ENCODE measurements around the gene HOXD10. TPM values are rescaled to one million over a fixed set of nuclear protein-coding genes. Genes with fewer than 3 reads are reported as not detected.

The HOXD10 gene
- polyA plus RNA-seq, 10 donors, result 0.15 to 0.78 (median 0.28) TPM

DNA sequence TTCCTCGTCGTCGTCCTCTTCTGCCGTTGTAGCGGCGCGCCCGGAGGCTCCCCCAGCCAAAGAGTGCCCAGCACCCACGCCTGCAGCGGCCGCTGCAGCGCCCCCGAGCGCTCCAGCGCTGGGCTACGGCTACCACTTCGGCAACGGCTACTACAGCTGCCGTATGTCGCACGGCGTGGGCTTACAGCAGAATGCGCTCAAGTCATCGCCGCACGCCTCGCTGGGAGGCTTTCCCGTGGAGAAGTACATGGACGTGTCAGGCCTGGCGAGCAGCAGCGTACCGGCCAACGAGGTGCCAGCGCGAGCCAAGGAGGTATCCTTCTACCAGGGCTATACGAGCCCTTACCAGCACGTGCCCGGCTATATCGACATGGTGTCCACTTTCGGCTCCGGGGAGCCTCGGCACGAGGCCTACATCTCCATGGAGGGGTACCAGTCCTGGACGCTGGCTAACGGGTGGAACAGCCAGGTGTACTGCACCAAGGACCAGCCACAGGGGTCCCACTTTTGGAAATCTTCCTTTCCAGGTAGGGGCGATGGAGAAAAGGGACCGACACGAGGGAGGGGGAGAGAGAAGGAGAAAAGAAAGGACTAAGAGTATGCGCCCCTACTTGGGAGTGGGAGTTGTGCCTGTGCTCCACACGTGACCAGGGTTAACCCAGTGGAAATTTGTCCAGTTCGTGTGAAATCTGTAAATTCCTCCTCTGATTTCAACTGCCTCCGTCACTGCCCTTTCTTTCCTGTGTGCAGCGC, 23.3 kb upstream of the HOXD10 start:
- DNase-seq, result peak in 1 of 3 donors; percentile 68

DNA sequence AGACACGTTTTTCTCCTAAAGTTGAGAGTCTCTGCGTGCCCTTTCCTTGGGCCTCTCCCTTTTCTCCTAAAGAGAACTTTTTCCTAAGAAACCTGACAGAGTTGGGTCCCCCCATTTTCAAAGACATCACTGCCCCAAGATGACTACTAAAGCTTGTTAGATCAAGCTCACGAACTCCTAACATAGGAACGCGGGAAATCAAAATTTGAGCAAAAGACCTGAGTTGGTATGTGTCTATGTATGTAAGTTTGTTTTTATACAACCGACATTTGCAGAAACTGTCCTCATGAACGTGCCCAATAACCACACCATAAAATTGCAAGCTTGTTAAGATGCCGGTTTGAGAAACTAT, 22.7 kb upstream of the HOXD10 start:
- no peak for DNase-seq

DNA sequence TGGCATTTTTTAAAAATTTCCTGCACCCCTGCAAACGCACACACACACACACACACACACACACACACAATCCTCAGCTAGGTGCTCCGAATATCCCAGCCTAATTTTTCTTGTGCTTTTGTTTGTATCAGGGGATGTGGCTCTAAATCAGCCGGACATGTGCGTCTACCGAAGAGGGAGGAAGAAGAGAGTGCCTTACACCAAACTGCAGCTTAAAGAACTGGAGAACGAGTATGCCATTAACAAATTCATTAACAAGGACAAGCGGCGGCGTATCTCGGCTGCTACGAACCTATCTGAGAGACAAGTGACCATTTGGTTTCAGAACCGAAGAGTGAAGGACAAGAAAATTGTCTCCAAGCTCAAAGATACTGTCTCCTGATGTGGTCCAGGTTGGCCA, 22.2 kb upstream of the HOXD10 start:
- DNase-seq, result no peak

DNA sequence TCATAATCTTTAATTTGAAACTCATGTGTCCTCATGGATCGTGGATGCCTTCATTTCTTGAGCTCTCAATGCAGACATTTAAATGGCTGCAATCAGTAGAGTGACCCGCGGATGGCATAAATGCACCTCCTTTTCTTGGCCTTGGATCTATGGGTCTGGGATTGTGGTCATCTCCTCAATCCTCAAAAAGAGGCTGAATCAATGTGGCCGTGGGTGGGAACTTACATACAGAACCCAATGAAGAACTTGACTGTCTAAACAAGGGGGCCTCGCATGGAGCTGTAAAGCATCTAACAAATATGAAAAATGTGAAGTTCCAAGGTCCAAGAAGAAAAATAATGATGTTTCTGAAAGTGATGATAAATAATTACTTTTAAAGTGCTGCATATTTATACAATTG, 21.2 kb upstream of the HOXD10 start:
- DNase-seq, result no peak

DNA sequence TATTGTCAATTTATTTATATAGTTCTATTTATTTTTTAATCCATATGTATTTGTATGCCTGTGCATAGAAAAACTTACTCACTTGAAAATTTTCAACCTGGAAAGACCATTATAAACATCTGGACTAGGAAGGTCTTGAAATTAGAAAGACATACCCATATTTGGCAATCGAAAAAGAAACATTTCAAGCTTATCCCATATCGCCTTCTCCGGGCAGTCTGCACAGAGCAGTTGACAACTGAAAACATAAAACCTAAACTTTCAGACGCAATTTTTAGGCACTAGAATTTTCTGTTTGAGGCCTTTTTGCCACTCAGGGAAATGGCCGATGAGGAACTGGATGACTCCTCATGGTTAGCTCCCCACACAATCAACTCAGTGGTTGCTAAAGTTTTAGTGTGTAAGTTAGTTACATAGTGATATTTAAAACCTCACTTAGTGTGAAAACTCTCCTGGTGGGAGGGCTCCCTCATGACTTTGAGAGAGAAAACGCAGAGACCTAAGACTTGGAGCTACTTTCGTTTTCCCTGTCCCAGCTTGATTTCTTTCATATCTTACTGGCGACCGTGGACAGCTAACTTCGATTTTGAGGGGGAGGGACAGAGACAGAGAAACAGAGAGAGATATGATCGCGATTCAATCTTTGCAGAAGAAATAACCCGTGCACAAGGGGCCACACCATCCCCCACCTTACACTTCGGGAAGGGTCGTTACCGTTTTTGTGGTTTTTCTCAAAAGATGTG, 20.2 kb upstream of the HOXD10 start:
- peak in 1 of 3 donors; percentile 82 for DNase-seq

DNA sequence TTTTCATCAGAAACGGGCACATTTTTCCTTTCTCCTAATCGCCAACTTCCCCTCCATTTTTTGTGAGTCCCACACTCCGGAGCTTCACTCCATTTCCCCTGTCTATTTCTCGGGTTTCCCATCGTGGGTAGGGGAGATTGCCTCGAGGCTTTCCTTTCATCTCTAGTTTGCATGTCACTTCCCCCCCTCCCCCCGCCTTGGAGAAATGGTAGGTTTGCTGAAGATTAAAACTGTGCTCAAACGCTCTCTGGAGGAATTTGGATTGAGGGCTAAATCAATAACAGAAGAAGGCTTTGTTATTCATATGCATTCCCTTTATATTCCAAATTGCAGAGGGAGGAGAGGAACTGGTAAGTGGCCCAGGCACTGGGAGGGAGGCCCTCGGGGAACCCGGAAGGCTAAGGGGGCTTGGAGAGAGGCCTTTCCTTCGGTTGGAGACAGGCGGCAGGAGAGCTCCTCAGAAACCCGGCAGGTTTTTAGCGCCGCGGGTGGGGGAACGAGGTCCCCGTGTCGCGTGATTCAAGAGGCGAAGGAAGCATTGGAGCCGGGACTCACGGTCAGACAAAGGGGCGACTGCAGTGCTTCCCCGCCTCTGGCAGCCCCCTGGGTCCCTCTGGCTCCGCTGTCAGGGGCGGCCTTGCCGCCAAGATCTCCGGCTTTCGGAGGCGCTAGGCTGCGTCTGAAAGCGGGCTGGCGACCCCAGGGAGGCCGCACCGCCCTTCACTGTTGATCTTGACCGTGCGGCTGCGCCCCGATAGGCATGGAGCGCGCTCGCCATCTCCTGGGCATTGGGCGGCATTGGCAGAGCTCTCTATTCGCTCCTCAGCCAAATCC, 19.4 kb upstream of the HOXD10 start:
- no peak for DNase-seq

DNA sequence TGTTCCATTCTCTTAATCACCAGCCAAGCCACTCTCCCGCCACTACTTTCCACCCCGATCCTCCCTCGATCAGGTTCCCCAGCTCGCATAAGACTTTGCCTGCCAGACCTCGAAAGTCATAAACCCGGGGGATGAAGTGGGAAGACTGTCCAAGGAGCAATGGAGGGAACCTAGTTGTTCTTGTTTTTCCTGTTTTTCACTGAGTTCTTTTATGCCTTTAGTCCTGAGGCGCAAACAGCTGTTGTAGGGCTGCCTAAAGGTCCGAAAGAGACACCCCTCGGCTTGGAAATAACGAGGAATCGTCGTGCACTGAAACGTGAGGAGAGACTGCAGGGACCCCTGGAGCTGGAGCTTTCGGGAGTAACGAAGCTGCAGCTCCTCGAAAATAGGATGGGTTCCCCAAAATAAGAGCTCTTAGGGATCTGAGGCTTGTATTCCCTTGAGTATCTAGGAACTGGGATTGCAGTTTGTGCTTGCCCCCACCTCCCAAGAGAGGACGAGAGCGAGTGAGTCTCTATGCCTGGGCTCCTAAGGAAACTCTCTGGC, 18.7 kb upstream of the HOXD10 start:
- no peak for DNase-seq

DNA sequence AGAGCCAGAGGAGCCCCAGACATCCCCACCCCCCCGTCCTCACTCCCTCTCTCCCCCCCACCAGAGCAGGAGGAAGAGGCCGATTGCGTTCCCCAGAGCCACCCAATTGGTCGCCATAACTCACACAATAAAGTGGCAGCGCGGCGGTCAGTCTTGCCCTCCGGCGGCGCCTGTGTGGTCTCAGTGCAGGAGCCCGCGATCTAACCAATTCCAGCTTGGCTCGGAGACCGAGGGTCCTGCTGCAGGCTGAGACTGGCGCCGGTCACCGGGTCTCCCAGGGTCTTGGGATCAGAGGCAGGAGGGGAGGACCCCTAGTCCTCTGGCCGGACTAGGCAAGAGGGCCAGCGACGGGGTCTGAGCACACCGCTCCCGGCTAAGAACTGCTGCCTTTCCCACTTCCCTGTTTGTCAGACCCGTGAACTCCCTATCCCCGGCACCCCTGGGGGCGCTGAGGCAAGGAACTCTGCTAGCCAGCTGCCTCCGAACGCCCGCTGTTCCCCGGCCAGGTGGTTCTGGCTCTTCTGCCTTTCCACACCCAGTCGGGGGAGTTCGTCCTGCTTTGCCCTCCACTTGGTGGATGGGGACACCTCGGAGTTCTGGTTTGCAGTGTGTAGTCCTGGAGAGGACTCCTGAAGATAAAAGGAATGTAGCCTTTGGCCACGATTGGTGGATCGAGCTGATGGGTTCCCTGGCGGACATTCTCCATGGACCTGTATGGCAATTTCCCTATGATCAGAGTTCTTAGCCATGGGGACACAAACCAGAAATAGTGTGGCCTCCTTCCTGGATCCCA, 18.0 kb upstream of the HOXD10 start:
- no peak for DNase-seq

DNA sequence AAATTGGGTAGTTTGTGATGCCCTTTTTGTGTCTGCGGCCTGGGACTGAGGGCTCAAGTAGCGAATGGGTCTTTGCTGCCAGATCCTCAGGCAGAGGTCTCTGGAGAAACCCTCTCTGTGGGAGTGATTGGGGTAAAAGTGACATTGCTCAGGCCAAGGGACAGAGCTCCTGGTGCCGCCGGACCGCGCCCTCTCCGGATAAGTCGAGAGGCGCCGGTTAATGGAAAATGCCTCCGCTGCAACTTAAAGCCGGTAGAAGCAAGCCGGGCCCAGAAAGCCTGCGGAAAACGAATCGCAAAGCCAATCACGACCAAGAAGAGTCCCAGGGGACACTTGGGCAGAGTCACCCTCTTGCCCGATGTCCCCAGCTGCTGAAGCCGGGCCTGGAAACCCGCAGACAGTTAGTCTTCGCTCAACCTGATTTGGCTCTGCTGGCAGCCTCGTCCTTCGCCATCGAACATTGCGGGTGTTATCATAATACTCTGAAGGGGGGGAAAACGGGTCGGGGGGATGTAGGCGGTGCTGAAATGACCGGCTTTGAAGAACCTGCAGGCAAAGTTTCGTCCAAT, 17.3 kb upstream of the HOXD10 start:
- no peak for DNase-seq

DNA sequence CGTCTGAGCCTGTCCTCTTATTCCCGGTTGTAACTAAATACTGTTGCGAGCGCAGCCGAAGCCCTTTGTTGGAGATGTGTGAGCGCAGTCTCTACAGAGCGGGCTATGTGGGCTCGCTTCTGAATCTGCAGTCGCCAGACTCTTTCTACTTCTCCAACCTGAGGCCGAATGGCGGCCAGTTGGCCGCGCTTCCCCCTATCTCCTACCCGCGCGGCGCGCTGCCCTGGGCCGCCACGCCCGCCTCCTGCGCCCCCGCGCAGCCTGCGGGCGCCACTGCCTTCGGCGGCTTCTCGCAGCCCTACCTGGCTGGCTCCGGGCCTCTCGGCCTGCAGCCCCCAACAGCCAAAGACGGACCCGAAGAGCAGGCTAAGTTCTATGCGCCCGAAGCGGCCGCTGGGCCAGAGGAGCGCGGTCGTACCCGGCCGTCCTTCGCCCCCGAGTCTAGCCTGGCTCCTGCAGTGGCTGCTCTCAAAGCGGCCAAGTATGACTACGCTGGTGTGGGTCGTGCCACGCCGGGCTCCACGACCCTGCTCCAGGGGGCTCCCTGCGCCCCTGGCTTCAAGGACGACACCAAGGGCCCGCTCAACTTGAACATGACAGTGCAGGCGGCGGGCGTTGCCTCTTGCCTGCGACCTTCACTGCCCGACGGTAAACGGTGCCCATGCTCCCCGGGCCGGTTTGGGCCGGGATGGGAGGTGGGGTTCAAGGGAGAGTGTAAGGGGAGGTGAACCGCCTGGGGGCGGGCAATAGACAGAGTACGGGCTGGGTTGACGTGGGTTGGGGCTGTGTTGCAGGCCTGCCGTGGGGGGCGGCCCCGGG, 16.6 kb upstream of the HOXD10 start, which contains the start of gene HOXD12:
Gene HOXD12, plus strand, starts transcription at position 68 of the 819 bp plus-strand sequence. Its CDS starts 7 bp downstream, at position 75.
- DNase-seq, result no peak

DNA sequence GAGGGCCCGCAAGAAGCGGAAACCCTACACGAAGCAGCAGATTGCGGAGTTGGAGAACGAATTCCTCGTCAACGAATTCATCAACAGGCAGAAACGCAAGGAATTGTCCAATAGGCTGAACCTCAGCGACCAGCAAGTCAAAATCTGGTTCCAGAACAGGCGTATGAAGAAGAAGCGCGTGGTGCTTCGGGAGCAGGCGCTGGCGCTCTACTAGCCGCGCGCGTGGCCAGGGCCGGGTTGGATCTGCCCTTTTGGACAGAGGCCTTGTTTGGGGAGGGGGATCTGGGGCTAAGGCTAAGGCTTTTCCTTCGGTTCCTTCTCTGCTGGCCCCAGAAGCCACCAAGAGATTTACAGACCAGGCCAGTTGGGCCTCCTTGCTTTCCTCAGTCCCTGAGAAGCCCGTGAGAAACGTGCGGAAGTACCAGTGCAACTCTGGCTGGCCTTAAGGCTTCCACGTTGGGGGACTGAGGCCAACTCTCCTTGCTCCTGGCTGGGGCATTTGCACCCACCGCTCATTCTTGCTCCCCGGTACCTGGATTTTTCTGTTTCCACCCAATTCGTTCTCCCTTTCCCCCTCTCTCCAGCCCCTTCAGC, 15.9 kb upstream of the HOXD10 start:
- DNase-seq, result no peak

DNA sequence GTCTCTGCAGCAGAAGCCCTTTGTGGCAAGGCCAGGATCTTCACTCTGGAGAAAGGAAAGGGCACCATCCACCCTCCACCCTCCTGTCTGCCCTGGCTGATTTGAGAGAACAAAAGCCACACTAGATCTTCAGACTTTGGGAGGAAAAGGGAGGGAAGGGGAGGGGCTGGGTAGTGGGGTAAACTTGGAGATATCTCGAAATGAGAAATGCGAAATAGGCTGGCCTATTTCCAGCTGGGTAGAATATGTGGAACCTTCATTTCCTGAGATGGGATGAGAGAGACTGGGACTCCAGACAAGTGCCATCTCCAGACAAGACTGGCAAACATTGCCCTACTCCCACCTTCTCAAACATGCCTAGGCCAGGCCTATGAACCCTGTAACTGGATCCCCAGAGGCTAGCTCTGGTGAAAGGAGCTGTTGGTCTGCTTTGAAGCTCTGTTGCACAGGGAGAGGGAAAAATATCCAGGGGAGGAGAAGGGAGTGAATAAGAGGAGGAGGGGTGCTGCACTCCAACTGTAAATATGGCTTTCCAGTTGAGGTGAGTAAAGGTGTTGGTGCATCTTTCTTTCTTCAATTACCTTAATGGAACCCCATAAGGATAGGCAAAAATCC, 15.3 kb upstream of the HOXD10 start:
- no peak for DNase-seq

DNA sequence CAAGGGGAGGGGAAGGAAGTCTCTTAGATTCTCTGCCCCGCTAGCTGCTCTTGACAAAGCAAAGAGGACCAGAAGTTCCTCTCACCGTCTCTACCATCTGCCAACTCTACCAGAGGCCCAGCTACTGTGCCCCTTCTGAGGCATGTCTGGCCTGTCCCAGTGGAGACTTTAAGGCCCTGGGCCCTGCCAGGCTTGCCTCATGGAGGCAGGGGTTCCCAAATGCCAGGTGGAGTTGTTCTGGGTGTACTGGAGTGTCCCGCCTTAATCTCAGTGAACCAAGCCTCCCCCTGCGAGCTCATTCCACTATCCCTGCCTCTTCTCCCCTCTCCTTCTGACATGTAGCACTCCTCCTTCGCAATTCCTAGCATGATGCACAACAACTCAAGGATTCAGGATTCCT, 14.7 kb upstream of the HOXD10 start:
- DNase-seq, result no peak

DNA sequence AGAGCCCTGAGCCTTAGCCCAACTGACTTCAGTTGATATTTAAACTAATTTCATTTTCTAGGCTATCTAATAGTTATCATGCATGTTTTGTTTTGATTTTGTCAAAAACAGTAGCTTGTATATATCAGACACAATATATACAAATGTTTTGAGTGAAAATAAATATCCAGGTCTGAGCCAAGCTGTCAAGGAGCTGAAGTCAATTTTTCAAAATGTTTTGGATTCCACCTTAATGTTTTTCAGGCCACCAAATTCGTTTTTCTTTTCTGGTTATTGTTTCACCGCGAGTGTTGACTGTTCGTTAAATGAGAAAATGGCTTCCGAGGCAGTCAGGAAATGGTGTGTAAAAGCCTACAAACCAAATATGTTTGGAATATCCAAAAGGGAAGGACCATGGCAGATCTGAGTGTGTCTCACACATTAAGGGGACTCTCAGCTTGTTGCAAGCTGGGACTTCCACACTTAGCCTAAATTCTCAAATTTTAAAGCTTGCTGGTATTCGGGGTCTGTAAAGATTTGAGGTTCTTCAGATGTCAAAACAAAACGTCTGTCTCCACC, 14.2 kb upstream of the HOXD10 start:
- DNase-seq, result no peak

DNA sequence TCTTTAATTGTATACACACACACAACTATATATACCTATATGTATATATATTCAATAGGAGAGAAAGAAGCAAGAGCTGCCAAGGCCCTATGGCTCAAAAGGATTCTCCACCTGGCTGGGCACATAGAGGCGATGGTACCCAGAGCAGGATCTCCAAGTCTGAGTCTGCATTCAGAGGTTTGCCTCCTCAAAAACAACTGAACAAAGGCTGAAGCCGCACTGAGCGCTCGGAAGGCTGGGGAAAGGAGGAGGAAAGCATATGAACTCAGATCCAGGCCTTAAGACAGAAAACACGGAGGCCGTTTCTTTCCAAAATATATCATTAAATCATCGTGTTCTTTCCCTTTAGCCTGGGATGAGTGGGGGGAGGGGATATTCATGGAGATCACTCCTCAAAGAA, 13.4 kb upstream of the HOXD10 start:
- no peak for DNase-seq

DNA sequence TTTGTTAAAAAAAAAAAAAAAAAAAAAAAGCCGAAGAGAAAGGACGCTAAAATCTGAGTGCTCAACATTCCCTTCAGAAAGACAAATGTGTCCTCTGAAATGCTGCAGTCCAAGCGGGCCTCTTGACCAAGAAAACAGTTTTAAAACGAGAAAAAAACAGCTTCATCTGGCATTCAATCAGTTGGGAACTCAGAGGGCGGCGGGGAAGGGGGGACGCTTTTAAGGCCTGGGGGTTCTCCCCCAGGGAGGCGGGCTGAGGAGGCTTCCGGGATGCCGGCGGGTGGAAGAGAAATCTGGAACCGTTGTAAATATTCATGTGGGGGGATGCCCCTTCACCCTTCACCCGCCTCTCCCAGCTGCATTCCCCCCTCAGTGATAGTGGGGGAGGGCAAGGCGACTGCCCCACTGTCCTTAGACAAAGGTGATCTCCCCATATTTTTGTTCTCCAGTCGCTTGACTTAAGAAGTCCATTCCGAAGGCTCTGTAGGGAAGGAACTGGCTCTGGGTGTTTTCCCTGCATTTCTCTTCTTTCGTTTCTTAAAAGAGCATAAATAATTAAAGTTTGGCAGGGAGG, 12.7 kb upstream of the HOXD10 start:
- DNase-seq, result no peak

DNA sequence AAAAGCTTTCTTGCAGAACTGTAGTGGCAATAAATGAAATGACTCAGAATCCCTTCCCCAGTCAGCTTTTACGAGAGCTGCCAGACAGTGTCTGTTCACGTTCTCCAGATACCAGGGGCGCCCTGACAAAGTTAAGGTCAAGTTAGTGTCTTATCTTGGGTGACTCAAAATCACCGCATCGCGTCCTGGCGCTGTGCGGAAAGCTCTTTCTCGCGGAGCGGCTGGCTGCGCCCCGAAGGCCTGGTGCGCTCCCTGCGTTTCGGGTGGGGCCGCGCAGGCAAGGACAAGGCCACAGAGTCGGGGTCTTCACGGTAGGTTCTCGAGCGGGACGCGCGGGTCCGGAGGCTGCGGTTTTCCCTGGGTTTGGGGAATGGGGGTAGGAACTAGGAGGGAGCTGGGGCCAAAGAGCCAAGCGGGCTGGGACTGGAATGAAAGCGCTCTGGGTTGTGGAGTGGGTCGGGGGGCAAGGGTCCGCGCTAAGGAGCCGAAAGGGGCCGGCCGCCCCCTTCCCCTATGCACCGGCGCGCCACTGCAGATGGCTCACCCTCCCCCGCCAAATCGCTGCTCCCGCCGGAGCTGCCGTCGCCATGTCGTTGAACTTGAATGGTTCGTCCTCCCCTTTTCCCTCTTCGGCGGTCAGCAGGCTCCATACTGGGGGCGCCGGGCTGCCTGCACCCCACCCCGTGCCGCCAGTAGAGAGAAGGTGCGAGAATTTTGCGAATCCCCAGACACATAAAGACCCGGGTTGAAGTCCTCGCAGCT, 12.1 kb upstream of the HOXD10 start:
- no peak for DNase-seq

Data from muscle of back (tissue), 11 donors.